H1 (cell line): Measurements from ENCODE around the gene SPARC.

Source experiments
- BCL11A ChIP-seq, 2 experiments: IDR thresholded peaks; one replicate each; pipeline ENCODE4 v1.6.1; 2011; ENCODE audit warnings: low read depth in 2 of 2, low read length in 2 of 2, mild to moderate bottlenecking in 2 of 2
- CHD1 ChIP-seq: IDR thresholded peaks from 2 replicates; pipeline ENCODE4 v1.6.1; 2012; ENCODE audit warnings: low read depth, low read length, improper control_type of control experiment
- CREB1 ChIP-seq: IDR thresholded peaks from 2 replicates; pipeline ENCODE4 v1.6.1; 2012; ENCODE audit warnings: inconsistent platforms
- POLR2A ChIP-seq, 2 experiments: IDR thresholded peaks; 1 replicate in 1 of 2; 2 replicates in 1 of 2; pipeline ENCODE4 v1.6.1; 2011; ENCODE audit warnings: low read depth in 2 of 2, low read length in 2 of 2, mild to moderate bottlenecking in 2 of 2; ENCODE audit errors: control extremely low read depth in 1 of 2
- RAD21 ChIP-seq, 2 experiments: IDR thresholded peaks in 1 of 2; conservative IDR thresholded peaks in 1 of 2; 2 replicates each; pipeline ENCODE4 v1.6.1; 2011; ENCODE audit warnings: low read depth in 2 of 2, low read length in 2 of 2, improper control_type of control experiment in 1 of 2, inconsistent platforms in 1 of 2, mild to moderate bottlenecking in 1 of 2, moderate library complexity in 1 of 2
- YY1 ChIP-seq: IDR thresholded peaks from 2 replicates; pipeline ENCODE4 v1.6.1; 2011; ENCODE audit warnings: low read depth, mild to moderate bottlenecking, low read length
- TF ChIP-seq, protein P1 (sequence below): IDR thresholded peaks from 2 replicates; pipeline ENCODE4 v1.6.1; 2012; ENCODE audit warnings: inconsistent platforms
- TF ChIP-seq, protein P2 (sequence below), 3 experiments: IDR thresholded peaks; 1 replicate in 2 of 3; 2 replicates in 1 of 3; pipeline versions ENCODE4 v1.5.1 to v1.6.1; 2011; ENCODE audit warnings: low read length in 3 of 3, mild to moderate bottlenecking in 3 of 3, inconsistent platforms in 2 of 3, low read depth in 1 of 3, moderate library complexity in 1 of 3; ENCODE audit not compliant: insufficient read depth in 1 of 3; ENCODE audit errors: control extremely low read depth in 1 of 3

DNA sequence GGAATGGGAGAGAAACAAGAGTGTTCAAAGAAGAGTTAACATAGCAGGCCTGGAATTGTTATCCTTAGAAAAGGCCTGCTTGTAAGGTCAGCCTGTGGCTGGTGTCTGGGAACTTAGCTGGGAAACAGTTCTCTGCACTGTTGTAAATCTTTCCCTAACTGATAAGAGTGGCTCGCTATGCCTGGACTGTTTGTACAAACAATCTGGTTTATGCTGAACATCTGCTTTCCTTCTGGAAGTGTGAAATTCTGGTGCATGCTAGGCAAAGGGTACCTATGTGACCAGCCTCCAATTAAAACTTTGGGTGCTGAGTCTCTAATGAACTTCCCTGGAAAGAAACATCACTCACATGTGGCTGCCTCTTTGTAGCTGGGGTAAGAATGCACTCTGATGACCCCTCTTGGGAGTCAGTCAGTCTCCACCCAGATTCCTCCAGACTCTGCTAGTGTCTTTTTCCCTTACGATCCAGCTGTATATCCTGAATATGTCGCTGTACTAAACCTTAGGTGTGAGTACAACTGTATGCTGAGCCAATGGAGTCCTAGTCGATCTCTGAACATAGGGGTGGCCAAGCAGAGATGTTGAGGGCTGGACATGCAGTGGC is 16.5 kb downstream of the SPARC start:
- no peak for TF ChIP-seq BCL11A (IDR thresholded peaks at IDR 0.05; ENCODE audit: low read depth in 2 of 2, low read length in 2 of 2)
- TF ChIP-seq, protein P1, sequence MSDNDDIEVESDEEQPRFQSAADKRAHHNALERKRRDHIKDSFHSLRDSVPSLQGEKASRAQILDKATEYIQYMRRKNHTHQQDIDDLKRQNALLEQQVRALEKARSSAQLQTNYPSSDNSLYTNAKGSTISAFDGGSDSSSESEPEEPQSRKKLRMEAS = no peak
- TF ChIP-seq CREB1 = no peak
- TF ChIP-seq, protein P2, sequence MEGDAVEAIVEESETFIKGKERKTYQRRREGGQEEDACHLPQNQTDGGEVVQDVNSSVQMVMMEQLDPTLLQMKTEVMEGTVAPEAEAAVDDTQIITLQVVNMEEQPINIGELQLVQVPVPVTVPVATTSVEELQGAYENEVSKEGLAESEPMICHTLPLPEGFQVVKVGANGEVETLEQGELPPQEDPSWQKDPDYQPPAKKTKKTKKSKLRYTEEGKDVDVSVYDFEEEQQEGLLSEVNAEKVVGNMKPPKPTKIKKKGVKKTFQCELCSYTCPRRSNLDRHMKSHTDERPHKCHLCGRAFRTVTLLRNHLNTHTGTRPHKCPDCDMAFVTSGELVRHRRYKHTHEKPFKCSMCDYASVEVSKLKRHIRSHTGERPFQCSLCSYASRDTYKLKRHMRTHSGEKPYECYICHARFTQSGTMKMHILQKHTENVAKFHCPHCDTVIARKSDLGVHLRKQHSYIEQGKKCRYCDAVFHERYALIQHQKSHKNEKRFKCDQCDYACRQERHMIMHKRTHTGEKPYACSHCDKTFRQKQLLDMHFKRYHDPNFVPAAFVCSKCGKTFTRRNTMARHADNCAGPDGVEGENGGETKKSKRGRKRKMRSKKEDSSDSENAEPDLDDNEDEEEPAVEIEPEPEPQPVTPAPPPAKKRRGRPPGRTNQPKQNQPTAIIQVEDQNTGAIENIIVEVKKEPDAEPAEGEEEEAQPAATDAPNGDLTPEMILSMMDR (IDR thresholded peaks at IDR 0.05; ENCODE audit: control extremely low read depth in 1 of 3, insufficient read depth in 1 of 3, low read depth in 1 of 3, low read length in 3 of 3) = no peak
- no peak for TF ChIP-seq RAD21 (IDR thresholded peaks at IDR 0.05 in 1 of 2, conservative IDR thresholded peaks at IDR 0.05 in 1 of 2; ENCODE audit: low read depth in 2 of 2, low read length in 2 of 2)
- no peak for TF ChIP-seq CHD1
- TF ChIP-seq YY1 = no peak
- TF ChIP-seq POLR2A (IDR thresholded peaks at IDR 0.05; ENCODE audit: control extremely low read depth in 1 of 2, low read depth in 2 of 2, low read length in 2 of 2) = no peak
